Measurements from ENCODE around the gene HAUS1.

DNA sequence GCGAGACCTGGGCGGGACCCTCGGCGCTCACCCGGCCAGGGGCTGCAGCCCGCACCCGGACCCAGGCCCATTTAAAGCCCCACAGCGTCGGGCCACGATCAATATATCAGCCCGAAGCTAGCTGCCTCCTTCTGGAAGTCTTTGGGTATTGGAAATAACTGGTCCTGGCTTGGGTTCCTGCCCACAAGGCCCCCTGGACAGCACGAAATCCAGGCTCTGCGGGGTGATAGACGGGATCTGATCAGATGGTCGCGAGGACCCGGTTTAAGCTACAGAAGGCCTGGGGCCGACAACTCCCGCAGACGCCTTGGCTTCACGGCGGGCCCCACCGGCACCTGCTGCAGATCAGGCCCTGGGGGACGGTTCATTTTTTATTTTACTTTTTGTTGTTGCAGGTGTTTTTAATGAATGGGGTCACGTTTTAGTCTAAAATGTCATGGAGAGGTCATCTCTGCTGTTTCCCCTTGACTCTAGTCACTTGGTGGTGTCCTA lies 31.8 kb upstream of the HAUS1 start:
- TF ChIP-seq EP300 (IDR thresholded peaks at IDR 0.05): no peak
- TF ChIP-seq, protein P1, sequence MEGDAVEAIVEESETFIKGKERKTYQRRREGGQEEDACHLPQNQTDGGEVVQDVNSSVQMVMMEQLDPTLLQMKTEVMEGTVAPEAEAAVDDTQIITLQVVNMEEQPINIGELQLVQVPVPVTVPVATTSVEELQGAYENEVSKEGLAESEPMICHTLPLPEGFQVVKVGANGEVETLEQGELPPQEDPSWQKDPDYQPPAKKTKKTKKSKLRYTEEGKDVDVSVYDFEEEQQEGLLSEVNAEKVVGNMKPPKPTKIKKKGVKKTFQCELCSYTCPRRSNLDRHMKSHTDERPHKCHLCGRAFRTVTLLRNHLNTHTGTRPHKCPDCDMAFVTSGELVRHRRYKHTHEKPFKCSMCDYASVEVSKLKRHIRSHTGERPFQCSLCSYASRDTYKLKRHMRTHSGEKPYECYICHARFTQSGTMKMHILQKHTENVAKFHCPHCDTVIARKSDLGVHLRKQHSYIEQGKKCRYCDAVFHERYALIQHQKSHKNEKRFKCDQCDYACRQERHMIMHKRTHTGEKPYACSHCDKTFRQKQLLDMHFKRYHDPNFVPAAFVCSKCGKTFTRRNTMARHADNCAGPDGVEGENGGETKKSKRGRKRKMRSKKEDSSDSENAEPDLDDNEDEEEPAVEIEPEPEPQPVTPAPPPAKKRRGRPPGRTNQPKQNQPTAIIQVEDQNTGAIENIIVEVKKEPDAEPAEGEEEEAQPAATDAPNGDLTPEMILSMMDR (IDR thresholded peaks at IDR 0.05): no peak
- no peak for TF ChIP-seq POLR2AphosphoS5 (IDR thresholded peaks at IDR 0.05)
